CD4-positive, alpha-beta T cell treated with Interleukin-4 for 1 hour (primary cell): ENCODE results near the gene C22orf23.

ENCODE experiments used
- DNase-seq, 2 donors: peaks; one replicate each; pipeline ENCODE4 v3.0.0-alpha.2; 2020 to 2022

The C22orf23 gene

DNA sequence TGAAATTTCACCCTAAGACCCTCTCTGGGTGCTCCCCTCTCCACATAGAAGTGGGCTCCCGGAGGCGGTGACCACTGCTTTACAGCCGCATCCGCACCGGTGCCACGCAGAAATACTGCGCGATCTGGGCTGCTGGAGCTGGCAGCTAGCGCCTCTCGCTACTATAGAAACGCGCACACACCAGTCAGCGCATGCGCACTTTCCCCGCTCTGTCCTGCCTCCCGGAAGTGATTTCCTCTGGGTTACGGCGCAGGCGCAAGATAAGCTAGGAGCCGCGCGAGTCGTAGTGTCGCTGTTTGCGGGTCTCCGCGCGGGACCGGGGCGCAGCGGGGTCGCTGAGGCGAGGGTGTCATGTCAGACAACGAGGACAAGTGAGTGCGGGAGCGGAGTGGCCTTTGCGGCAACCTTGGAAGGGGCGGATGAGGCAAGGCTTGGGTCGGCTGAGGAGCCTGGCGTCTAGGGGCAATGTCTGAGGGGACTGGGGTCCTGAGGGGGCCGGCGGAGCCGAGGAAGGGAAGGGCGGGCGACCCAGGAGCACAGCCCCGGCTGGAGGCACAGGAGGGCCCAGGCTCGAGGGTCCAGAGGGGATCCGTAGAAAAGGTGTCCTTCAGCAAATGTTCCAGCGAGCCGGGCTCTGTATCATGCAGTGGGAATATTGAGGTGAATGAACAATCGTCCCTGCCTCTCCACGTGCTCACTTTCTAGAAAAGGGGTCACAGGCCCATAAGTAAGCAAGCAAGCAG is at the start of gene C22orf23, which contains the start of gene POLR2F:
TSS of gene C22orf23 (minus strand) at position 165 of the 743 bp plus-strand sequence. CDS start 452 bp downstream, outside the sequence.
TSS of gene POLR2F (plus strand) at position 263 of the 743 bp plus-strand sequence. CDS start at position 352, 89 bp downstream.
- DNase-seq, result peak; percentile 97

- peak in 1 of 2 donors; percentile 16 for DNase-seq
Observed at GRCh38 chr22:37999640-38000272, 46.4 kb upstream of the C22orf23 start.

DNA sequence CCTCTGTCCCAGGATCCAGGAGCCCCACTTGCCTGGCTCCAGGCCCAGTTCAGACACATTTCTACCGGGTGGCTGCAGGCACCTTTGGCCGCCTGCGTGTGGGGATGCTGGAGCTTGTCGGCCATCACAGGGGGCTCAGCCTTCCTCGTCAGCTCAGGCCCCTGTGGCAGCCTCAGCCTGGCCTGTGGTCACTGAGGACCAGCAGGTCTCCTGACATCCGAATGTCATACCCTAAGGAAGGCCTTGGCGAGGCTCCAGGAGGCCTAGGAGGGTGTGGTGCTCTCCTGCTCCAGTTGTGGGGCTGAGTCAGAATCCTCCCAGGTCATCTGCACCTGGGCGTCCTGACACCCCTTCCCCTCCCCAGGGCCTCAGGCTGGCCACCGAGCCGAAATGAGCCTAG is 45.8 kb upstream of the C22orf23 start:
- DNase-seq, result no peak

DNA sequence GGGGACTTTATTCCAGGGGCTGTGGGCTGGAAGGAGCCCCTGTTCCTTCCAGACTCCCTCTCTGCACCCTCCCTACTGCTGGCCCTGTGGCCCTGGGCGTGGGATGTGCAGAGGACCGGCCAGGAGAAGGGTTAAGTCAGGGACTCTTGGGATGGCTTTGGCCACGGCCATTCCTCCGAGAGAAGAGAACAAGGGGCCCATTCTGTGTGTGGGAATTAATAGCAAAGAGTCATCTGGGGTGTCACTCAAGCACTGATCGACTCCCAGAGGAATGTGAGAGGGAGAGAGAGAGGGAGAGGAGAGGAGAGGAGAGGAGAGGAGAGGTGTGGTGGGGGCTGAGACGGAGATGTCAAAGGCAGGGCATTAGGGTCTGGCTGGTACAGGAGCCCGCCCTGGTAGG is 45.1 kb upstream of the C22orf23 start:
- no peak for DNase-seq

DNA sequence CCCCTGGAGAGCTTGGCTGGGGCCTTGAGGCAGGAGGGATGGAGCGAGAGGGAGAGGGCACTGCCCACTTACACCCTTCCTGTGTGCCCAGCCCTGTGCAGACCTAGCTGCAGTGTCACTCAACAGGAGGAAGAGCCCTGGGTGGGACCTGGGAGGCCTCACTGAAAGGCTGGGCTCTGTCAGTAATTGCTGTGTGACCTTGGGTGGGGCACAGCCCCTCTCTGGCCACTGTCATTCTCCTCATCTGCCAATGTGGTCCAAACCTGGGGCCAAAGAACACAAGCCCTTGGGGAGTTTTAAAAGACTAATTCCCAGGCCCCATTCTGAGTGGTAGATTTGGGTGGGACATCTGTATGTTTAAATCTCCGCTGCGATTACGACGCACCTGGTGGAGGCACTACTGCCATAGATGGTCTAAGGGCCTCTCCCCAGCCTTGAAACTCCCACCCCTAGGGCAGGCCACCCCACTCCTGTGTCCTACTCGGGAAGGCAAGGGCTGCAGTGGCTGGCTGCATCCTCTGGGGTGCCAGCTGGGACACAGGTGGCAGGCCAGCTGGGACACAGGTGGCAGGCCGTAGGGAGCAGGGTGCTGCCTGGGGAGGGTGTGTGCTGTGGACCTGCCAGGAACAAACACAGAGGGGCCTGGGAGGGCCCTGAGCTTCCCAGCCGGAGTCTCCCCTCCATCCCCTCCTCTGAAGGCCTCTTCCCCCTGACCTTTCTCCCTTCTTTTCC is 43.3 kb upstream of the C22orf23 start:
- no peak for DNase-seq

- DNase-seq, result peak in 1 of 2 donors; percentile 19
Observed at GRCh38 chr22:37996079-37996478, 42.7 kb upstream of the C22orf23 start.

GRCh38 chr22:37995460-37995859 is 42.1 kb upstream of the C22orf23 start:
- DNase-seq, result no peak

DNA sequence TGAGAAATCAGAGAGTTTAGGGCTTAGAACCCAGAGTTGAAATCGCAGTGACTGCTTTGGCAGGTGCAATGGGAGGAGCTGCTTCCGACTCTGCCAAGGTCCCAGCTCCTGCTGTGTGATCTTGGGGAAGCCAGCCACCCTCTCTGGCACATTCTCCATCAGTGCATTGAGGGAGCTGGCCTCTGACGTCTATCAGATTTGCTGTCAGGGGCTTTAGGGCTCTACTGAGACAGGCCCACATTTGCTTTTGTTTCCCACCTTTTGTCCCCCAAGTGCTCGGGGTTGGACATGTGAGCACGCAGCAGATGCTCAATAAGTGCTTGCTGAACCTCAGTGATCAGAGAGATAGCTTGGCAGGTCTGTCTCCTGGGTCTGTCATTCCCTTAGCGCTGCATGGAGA is 41.6 kb upstream of the C22orf23 start:
- DNase-seq, result no peak

GRCh38 chr22:37994049-37994448 is 40.6 kb upstream of the C22orf23 start:
- peak; percentile 30 to 42 for DNase-seq

DNA sequence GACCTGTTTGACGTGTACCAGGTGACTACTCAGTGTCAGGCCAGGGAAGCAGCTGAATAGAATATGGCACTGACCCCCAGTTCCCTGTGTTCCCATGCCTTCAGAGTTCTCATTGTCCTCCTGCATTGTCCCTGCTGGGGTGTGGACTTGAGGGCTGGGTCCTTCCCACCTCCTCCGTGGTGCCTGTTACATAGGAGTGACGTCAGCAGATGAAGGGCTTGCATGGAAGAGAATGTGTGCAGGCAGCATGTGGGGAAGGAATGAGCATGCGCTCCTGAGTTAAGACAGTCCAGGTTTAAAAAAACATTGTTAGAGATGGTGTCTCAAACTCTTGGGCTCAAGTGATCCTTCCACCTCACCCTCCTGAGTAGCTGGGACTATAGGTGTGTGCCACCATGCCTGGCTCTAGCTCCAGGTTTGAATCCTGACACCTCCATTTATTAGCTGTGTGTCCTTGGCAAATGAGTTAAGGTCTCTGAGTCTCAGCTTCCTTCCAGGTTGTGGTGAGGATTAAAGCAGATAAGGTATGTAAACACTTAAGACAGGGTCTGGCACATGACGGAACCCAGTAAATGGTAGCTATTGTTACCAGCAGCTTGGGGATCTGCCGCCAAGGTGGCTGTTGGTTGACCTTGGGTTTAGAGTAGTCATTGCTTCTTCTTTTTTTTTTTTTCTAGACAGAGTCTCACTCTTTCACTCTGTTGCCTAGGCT is 38.5 kb upstream of the C22orf23 start:
- no peak for DNase-seq

DNA sequence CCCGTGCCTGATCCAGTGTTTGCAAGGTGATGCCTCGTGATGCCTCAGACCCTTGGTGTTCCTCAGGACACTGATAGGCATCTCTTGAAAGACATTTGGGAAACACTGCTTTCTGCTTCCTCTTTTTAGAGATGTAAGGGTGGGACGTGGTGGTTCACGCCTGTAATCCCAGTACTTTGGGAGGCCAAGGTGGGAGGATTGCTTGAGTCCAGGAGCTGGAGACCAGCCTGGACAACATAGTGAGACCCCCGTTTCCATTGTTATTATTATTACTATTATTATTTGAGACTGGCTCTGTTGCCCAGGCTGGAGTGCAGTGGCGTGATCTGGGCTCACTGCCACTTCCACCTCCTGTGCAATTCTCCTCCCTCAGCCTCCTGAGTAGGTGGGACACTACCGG is 37.5 kb upstream of the C22orf23 start:
- no peak for DNase-seq

GRCh38 chr22:37990301-37990700 is 36.9 kb upstream of the C22orf23 start:
- no peak for DNase-seq

DNA sequence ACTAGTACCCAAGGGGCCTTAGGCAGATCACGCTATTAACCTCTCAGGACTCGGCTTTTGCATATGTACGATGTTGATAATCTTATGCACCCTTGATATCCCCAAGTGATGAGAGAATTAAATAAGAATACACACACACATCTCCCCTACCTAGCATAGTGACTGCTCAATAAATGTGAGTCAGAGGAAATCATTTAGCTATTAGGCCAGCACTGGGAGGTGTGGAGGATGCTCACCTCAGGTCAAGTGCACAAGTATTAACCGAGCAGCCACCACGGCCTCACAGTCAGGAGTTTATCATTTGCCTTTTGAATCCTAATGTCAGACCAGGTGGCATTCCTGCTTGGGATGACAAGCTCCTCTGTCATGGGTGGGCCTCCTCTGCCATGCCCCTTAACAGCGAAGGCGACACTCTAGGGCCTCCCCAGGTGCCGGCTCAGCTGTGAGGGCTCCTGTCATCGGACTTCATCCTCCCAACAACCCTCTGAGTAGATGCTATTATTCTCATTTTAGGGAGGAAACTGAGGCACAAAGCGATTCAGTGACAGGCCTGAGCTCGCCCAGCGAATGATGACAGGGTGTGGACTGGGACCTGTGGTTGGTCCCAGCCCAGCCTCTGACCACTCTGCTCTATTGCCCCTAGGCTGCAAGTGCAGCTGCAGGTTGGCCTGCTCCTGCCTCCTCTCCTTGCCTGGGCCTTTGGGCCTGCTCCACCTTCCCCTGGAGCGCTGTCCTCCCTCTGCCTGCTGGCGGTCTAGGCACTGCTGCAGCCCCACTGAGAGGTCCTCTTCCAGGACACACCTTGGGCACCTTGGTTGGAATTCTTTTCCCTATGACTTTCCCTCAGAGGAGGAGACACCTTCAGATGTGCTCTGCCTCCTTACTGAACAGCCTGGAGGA is 36.0 kb upstream of the C22orf23 start:
- DNase-seq, result no peak

- DNase-seq, result no peak
Observed at GRCh38 chr22:37986371-37986770, 33.0 kb upstream of the C22orf23 start.

GRCh38 chr22:37985751-37986281 is 32.4 kb upstream of the C22orf23 start:
- DNase-seq, result no peak

DNA sequence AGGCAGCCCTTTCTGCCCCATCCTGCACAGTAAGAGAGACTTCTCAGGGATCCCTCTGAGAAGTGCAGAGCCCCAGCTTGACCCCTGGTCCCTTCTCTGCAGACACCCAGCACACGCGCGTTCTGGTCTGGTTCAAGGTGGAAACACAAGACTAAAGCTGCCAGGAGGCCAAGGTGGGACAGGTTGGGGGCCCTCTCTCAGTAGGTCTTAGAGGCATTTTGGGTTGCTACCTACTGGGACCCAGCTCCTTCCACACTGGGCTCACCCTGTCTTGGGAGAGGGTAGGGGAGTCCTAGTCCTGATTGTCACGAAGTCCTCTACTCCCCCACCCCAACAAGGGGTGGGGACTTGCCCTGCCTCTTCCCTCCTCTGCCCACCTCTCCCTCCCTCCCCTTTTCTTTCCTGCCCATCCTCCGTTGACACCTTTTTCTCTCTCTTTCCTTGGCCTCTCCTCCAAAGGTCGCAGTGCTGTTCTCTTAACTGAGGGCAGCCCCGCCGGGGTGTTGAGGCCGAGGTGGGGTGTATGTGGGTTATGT is 31.7 kb upstream of the C22orf23 start:
- DNase-seq, result no peak

GRCh38 chr22:37983860-37984791 is 30.7 kb upstream of the C22orf23 start, which contains the start of gene SOX10:
Gene SOX10, minus strand, starts transcription at chr22:37984555. Its CDS starts 771 bp downstream, at chr22:37983784.
- no peak for DNase-seq

GRCh38 chr22:37982938-37983859 is 29.8 kb upstream of the C22orf23 start:
- no peak for DNase-seq
